Colonic mucosa (tissue), 4 donors: ENCODE measurements around the gene MT1F. TPM values are rescaled to one million over a fixed set of nuclear protein-coding genes. Genes with fewer than 3 reads are reported as not detected.

Source experiments
- DNase-seq: peaks from one replicate; pipeline ENCODE4 v3.0.0-alpha.2; 2020
- H3K27ac ChIP-seq: fragments of 200-600 bp; one replicate; pipeline ENCODE4 v1.8.0; 2021
- H3K27me3 ChIP-seq: fragments of 200-600 bp; one replicate; pipeline ENCODE4 v1.8.0; 2021
- H3K36me3 ChIP-seq: fragments of 200-600 bp; one replicate; pipeline ENCODE4 v1.8.0; 2021
- H3K4me1 ChIP-seq: fragments of 200-600 bp; one replicate; pipeline ENCODE4 v1.8.0; 2021; ENCODE audit warnings: mild to moderate bottlenecking
- H3K4me3 ChIP-seq: fragments of 200-600 bp; one replicate; pipeline ENCODE4 v1.8.0; 2021
- H3K9ac ChIP-seq, 2 donors: one replicate each; pipeline ENCODE4 v1.7.0; 2013; ENCODE audit warnings: control low read depth in 2 of 2, low read depth in 2 of 2, low read length in 2 of 2
- H3K9me3 ChIP-seq: fragments of 200-600 bp; one replicate; pipeline ENCODE4 v1.8.0; 2021
- CTCF ChIP-seq: fragments of 200-600 bp; IDR thresholded peaks from one replicate; pipeline ENCODE4 v1.8.0; 2022; ENCODE audit warnings: antibody characterized with exemption, mild to moderate bottlenecking
- intact Hi-C: fragments of 100-400 bp; cut with DNase I; formaldehyde crosslinking; loops from one replicate; pipeline ENCODE4 v1.14.1; 2022
- total RNA-seq, 2 donors: library from RNA; stranded (reverse); fragmentation: NEBNext Ultra II Directional in 1 of 2; extraction: Animal tissue kit (Norgen Biotek cat#: 25700) in 1 of 2; gene quantifications; one replicate each; pipeline ENCODE4 v1.2.1, GENCODE V29; 2021
- donor health status: healthy.
- donor health status: DM: no; HTN: no; CAD: no.
- donor health status: DM: no; HTN: no; CAD: no.

MT1F gene
- total RNA-seq, 2 donors from 2014 or later = 35.5 to 40.0 TPM

- Histone ChIP-seq H3K4me1 (peaks cover 3% of the 10 kb centered on the region), H3K9me3 (no peaks in the 10 kb centered on the region), H3K4me3 (no peak overlapping the region), H3K9ac (no peak overlapping the region), H3K27me3 (peaks cover under 1% of the 10 kb centered on the region), H3K27ac (no peak overlapping the region), H3K36me3 (no peaks in the 10 kb centered on the region)
- DNase-seq = no peak
- intact Hi-C loops = no loop called here
- TF ChIP-seq CTCF = no peak
Measured at GRCh38 chr16:56629531-56629930, 28.2 kb upstream of the MT1F start.

- no peak overlapping the region for H3K9ac ChIP-seq
- H3K9me3 ChIP-seq = no peaks in the 10 kb centered on the region
- no peak for TF ChIP-seq CTCF
- peaks cover 6% of the 10 kb centered on the region for H3K27me3 ChIP-seq
- intact Hi-C loops = no loop called here
- no peak overlapping the region for H3K4me3 ChIP-seq
- H3K27ac ChIP-seq = no peak overlapping the region
- no peaks in the 10 kb centered on the region for H3K4me1 ChIP-seq
- H3K36me3 ChIP-seq = no peaks in the 10 kb centered on the region
- no peak for DNase-seq
Measured at GRCh38 chr16:56630134-56630533, 27.6 kb upstream of the MT1F start.

- Histone ChIP-seq H3K27ac (no peak overlapping the region), H3K4me1 (no peaks in the 10 kb centered on the region), H3K4me3 (no peak overlapping the region), H3K9ac (no peak overlapping the region), H3K27me3 (peaks cover 8% of the 10 kb centered on the region), H3K9me3 (no peaks in the 10 kb centered on the region), H3K36me3 (no peaks in the 10 kb centered on the region)
- intact Hi-C loops = no loop called here
- DNase-seq = no peak
- no peak for TF ChIP-seq CTCF
Measured at GRCh38 chr16:56631197-56631596, 26.6 kb upstream of the MT1F start.

- TF ChIP-seq CTCF = no peak
- Histone ChIP-seq H3K27me3 (peaks cover 8% of the 10 kb centered on the region), H3K9me3 (no peaks in the 10 kb centered on the region), H3K4me3 (peak overlapping the region; percentile 50), H3K36me3 (no peaks in the 10 kb centered on the region), H3K4me1 (no peaks in the 10 kb centered on the region), H3K27ac (no peak overlapping the region), H3K9ac (peak overlapping the region; percentile 56 to 91)
- intact Hi-C loops = no loop called here
- DNase-seq = no peak
Measured at GRCh38 chr16:56631832-56632155, 26.0 kb upstream of the MT1F start.

- no peak for TF ChIP-seq CTCF
Measured at GRCh38 chr16:56632156-56632847, 25.5 kb upstream of the MT1F start, which contains the start of gene MT1M. TSS of gene MT1M (plus strand) at chr16:56632659. CDS start at chr16:56632732, 73 bp downstream.

More at GRCh38 chr16:56632156-56632847, 25.5 kb upstream of the MT1F start, which contains the start of gene MT1M:
- Histone ChIP-seq H3K36me3 (no peaks in the 10 kb centered on the region), H3K27me3 (peaks cover 11% of the 10 kb centered on the region), H3K9me3 (no peaks in the 10 kb centered on the region), H3K9ac (peak within 1 kb of the TSS; percentile 63 to 91), H3K27ac (peak within 1 kb of the TSS; percentile 9), H3K4me1 (no peaks in the 10 kb centered on the region), H3K4me3 (peak within 1 kb of the TSS; percentile 50)
- intact Hi-C loops = no loop called here
- DNase-seq = no peak
